GM12878 (cell line): ENCODE data around the gene SENP6.

Experiments used
- EP300 ChIP-seq, 2 experiments: fragments of 150-350 bp in 1 of 2; IDR thresholded peaks; 2 replicates each; pipeline ENCODE4 v1.6.1; 2011 to 2012; ENCODE audit warnings: low read depth in 2 of 2, low read length in 2 of 2, borderline replicate concordance in 1 of 2, improper control_type of control experiment in 1 of 2, inconsistent platforms in 1 of 2; ENCODE audit not compliant: control insufficient read depth in 1 of 2
- GATAD2B ChIP-seq: fragments of 450-650 bp; conservative IDR thresholded peaks from 2 replicates; pipeline ENCODE4 v1.6.1; 2017; ENCODE audit warnings: low read depth, mild to moderate bottlenecking, moderate library complexity
- KDM1A ChIP-seq: fragments of 200-600 bp; sonication (generic); IDR thresholded peaks from 2 replicates; pipeline ENCODE4 v1.6.1; 2016; ENCODE audit warnings: borderline replicate concordance
- NFXL1 ChIP-seq: fragments of 450-650 bp; IDR thresholded peaks from 2 replicates; pipeline ENCODE4 v1.6.1; 2017; ENCODE audit warnings: antibody characterized with exemption, mild to moderate bottlenecking, borderline replicate concordance
- POLR2A ChIP-seq: IDR thresholded peaks from 2 replicates; pipeline ENCODE4 v1.6.1; 2011; ENCODE audit warnings: low read depth, mild to moderate bottlenecking, low read length
- POLR2AphosphoS5 ChIP-seq: IDR thresholded peaks from 2 replicates; pipeline ENCODE4 v1.6.1; 2011; ENCODE audit warnings: mild to moderate bottlenecking, low read length, inconsistent platforms
- RAD21 ChIP-seq: IDR thresholded peaks from 2 replicates; pipeline ENCODE4 v1.6.1; 2011; ENCODE audit warnings: mild to moderate bottlenecking, low read depth, low read length, moderate library complexity; ENCODE audit not compliant: insufficient read depth
- ZBTB11 ChIP-seq: fragments of 450-650 bp; formaldehyde crosslinking; IDR thresholded peaks from 2 replicates; pipeline ENCODE4 v1.5.0; 2022; ENCODE audit warnings: mild to moderate bottlenecking, missing genetic modification characterization
- TF ChIP-seq, protein P1 (sequence below): IDR thresholded peaks from 2 replicates; pipeline ENCODE4 v1.6.1; 2012; ENCODE audit warnings: mild to moderate bottlenecking, low read depth, low read length
- TF ChIP-seq, protein P2 (sequence below): fragments of 450-650 bp; IDR thresholded peaks from 2 replicates; pipeline ENCODE4 v1.6.1; 2017; ENCODE audit warnings: mild to moderate bottlenecking
- TF ChIP-seq, protein P3 (sequence below): IDR thresholded peaks from 2 replicates; pipeline ENCODE4 v1.6.1; 2011; ENCODE audit warnings: low read depth, mild to moderate bottlenecking, low read length, moderate library complexity, borderline replicate concordance; ENCODE audit errors: extremely low read depth
- TF ChIP-seq, protein P4 (sequence below), 3 experiments: IDR thresholded peaks in 2 of 3; conservative IDR thresholded peaks in 1 of 3; 2 replicates each; pipeline ENCODE4 v1.5.1; 2011; ENCODE audit warnings: low read depth in 3 of 3, low read length in 3 of 3, mild to moderate bottlenecking in 3 of 3, control low read depth in 2 of 3, moderate library complexity in 2 of 3, inconsistent platforms in 1 of 3, mixed read lengths in 1 of 3; ENCODE audit not compliant: control insufficient read depth in 2 of 3, insufficient read depth in 1 of 3; ENCODE audit errors: extremely low read depth in 1 of 3
- TF ChIP-seq, protein P5 (sequence below): fragments of 450-650 bp; IDR thresholded peaks from 2 replicates; pipeline ENCODE4 v1.6.1; 2017; ENCODE audit warnings: mild to moderate bottlenecking, moderate library complexity

DNA sequence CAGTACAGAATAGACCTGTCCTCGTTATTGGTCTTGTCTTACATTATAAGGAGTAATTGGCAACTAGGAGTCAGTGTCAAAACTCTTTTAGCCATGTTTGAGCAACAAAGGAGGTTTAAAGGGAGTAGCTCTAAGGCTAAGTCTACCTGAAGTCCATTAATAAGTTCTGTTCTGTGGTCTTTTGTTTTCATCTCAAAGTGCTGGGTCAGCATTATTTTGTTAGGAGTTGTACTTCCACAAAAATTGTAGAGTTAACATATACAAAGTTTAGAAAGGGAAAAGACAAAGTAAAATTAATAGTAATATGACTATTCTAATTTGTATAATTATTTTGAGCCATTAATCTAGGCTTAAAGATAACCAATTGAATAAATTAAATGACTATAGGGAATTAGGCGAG lies 12.7 kb upstream of the SENP6 start:
- TF ChIP-seq, protein P1, sequence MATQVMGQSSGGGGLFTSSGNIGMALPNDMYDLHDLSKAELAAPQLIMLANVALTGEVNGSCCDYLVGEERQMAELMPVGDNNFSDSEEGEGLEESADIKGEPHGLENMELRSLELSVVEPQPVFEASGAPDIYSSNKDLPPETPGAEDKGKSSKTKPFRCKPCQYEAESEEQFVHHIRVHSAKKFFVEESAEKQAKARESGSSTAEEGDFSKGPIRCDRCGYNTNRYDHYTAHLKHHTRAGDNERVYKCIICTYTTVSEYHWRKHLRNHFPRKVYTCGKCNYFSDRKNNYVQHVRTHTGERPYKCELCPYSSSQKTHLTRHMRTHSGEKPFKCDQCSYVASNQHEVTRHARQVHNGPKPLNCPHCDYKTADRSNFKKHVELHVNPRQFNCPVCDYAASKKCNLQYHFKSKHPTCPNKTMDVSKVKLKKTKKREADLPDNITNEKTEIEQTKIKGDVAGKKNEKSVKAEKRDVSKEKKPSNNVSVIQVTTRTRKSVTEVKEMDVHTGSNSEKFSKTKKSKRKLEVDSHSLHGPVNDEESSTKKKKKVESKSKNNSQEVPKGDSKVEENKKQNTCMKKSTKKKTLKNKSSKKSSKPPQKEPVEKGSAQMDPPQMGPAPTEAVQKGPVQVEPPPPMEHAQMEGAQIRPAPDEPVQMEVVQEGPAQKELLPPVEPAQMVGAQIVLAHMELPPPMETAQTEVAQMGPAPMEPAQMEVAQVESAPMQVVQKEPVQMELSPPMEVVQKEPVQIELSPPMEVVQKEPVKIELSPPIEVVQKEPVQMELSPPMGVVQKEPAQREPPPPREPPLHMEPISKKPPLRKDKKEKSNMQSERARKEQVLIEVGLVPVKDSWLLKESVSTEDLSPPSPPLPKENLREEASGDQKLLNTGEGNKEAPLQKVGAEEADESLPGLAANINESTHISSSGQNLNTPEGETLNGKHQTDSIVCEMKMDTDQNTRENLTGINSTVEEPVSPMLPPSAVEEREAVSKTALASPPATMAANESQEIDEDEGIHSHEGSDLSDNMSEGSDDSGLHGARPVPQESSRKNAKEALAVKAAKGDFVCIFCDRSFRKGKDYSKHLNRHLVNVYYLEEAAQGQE: no peak
- no peak for TF ChIP-seq POLR2AphosphoS5
- TF ChIP-seq, protein P2, sequence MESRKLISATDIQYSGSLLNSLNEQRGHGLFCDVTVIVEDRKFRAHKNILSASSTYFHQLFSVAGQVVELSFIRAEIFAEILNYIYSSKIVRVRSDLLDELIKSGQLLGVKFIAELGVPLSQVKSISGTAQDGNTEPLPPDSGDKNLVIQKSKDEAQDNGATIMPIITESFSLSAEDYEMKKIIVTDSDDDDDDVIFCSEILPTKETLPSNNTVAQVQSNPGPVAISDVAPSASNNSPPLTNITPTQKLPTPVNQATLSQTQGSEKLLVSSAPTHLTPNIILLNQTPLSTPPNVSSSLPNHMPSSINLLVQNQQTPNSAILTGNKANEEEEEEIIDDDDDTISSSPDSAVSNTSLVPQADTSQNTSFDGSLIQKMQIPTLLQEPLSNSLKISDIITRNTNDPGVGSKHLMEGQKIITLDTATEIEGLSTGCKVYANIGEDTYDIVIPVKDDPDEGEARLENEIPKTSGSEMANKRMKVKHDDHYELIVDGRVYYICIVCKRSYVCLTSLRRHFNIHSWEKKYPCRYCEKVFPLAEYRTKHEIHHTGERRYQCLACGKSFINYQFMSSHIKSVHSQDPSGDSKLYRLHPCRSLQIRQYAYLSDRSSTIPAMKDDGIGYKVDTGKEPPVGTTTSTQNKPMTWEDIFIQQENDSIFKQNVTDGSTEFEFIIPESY: no peak
- TF ChIP-seq EP300 (IDR thresholded peaks at IDR 0.05; ENCODE audit: borderline replicate concordance in 1 of 2, control insufficient read depth in 1 of 2, low read depth in 2 of 2, low read length in 2 of 2): no peak
- TF ChIP-seq, protein P3, sequence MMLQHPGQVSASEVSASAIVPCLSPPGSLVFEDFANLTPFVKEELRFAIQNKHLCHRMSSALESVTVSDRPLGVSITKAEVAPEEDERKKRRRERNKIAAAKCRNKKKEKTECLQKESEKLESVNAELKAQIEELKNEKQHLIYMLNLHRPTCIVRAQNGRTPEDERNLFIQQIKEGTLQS: no peak
- TF ChIP-seq, protein P4, sequence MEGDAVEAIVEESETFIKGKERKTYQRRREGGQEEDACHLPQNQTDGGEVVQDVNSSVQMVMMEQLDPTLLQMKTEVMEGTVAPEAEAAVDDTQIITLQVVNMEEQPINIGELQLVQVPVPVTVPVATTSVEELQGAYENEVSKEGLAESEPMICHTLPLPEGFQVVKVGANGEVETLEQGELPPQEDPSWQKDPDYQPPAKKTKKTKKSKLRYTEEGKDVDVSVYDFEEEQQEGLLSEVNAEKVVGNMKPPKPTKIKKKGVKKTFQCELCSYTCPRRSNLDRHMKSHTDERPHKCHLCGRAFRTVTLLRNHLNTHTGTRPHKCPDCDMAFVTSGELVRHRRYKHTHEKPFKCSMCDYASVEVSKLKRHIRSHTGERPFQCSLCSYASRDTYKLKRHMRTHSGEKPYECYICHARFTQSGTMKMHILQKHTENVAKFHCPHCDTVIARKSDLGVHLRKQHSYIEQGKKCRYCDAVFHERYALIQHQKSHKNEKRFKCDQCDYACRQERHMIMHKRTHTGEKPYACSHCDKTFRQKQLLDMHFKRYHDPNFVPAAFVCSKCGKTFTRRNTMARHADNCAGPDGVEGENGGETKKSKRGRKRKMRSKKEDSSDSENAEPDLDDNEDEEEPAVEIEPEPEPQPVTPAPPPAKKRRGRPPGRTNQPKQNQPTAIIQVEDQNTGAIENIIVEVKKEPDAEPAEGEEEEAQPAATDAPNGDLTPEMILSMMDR (IDR thresholded peaks at IDR 0.05 in 2 of 3, conservative IDR thresholded peaks at IDR 0.05 in 1 of 3; ENCODE audit: control insufficient read depth in 2 of 3, extremely low read depth in 1 of 3, insufficient read depth in 1 of 3, low read depth in 3 of 3, low read length in 3 of 3): no peak
- TF ChIP-seq POLR2A: no peak
- TF ChIP-seq RAD21: no peak
- TF ChIP-seq GATAD2B: no peak
- TF ChIP-seq ZBTB11 (CRISPR knock-in tag): no peak
- TF ChIP-seq KDM1A: no peak
- no peak for TF ChIP-seq NFXL1
- TF ChIP-seq, protein P5, sequence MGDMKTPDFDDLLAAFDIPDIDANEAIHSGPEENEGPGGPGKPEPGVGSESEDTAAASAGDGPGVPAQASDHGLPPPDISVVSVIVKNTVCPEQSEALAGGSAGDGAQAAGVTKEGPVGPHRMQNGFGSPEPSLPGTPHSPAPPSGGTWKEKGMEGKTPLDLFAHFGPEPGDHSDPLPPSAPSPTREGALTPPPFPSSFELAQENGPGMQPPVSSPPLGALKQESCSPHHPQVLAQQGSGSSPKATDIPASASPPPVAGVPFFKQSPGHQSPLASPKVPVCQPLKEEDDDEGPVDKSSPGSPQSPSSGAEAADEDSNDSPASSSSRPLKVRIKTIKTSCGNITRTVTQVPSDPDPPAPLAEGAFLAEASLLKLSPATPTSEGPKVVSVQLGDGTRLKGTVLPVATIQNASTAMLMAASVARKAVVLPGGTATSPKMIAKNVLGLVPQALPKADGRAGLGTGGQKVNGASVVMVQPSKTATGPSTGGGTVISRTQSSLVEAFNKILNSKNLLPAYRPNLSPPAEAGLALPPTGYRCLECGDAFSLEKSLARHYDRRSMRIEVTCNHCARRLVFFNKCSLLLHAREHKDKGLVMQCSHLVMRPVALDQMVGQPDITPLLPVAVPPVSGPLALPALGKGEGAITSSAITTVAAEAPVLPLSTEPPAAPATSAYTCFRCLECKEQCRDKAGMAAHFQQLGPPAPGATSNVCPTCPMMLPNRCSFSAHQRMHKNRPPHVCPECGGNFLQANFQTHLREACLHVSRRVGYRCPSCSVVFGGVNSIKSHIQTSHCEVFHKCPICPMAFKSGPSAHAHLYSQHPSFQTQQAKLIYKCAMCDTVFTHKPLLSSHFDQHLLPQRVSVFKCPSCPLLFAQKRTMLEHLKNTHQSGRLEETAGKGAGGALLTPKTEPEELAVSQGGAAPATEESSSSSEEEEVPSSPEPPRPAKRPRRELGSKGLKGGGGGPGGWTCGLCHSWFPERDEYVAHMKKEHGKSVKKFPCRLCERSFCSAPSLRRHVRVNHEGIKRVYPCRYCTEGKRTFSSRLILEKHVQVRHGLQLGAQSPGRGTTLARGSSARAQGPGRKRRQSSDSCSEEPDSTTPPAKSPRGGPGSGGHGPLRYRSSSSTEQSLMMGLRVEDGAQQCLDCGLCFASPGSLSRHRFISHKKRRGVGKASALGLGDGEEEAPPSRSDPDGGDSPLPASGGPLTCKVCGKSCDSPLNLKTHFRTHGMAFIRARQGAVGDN: no peak
